Chondrocyte (in vitro differentiated cells): ENCODE data around the gene ZFAND3. TPM values are rescaled to one million over a fixed set of nuclear protein-coding genes. Genes with fewer than 3 reads are reported as not detected.
A peak's percentile ranks its signal among the peaks of the same experiment; 100 is the strongest.

Source experiments
- DNase-seq: peaks from one replicate; pipeline ENCODE4 v3.0.0; 2021; ENCODE audit warnings: mixed read lengths, low spot score
- H3K27ac Mint-ChIP-seq: one replicate; pipeline ENCODE4 v1.8.0; 2021; ENCODE audit warnings: mild to moderate bottlenecking, moderate library complexity, mixed read lengths; ENCODE audit not compliant: unreplicated experiment
- H3K27me3 Mint-ChIP-seq: 2 replicates; pipeline ENCODE4 v1.8.0; 2021; ENCODE audit warnings: low read depth, mixed read lengths
- H3K36me3 Mint-ChIP-seq: 2 replicates; pipeline ENCODE4 v1.8.0; 2021; ENCODE audit warnings: low read depth, mixed read lengths
- H3K4me1 Mint-ChIP-seq: 2 replicates; pipeline ENCODE4 v1.8.0; 2021; ENCODE audit warnings: low read depth, mild to moderate bottlenecking, mixed read lengths
- H3K4me3 Mint-ChIP-seq: one replicate; pipeline ENCODE4 v1.8.0; 2021; ENCODE audit warnings: mild to moderate bottlenecking, moderate library complexity, mixed read lengths; ENCODE audit not compliant: unreplicated experiment
- H3K9me3 Mint-ChIP-seq: 2 replicates; pipeline ENCODE4 v1.8.0; 2021; ENCODE audit warnings: low read depth, mixed read lengths
- total RNA-seq: library from RNA; stranded (reverse); gene quantifications from 3 replicates; pipeline ENCODE4 v1.2.1, GENCODE V29; 2021
- TF ChIP-seq, protein P1 (sequence below): fragments of 200-600 bp; sonication (generic); IDR thresholded peaks from 2 replicates; pipeline ENCODE4 v1.5.0; 2021; ENCODE audit warnings: antibody characterized with exemption, mild to moderate bottlenecking, moderate library complexity

Gene ZFAND3
- total RNA-seq, 1 donor from 2014 or later, result 98.5 TPM

DNA sequence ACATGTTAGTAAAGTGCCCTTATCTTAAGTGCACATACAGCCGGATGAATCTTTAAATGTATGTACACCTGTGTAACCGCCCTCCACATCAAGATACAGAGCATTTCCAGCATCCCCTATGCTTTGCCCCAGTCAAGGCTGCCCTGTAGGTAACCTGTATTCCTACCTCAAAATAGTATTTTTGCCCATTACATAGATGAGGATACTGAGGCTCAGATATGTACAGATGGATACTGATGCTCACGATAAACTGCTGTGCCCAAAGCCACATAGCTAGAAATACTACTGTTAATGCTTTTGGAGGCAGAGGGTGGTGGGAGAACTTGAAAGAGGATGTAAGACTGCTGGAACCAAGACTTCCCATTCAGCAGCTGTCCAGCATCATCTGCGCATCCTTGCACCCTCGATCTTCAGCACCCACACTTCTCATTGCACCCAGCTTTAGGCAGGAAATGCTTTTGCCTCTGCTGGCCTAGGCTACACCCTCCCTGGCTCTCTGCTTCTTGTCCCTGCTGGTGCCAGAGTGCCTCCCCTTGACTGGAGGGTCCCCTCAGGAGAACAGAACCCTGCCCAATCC is 27.0 kb upstream of the ZFAND3 start:
- Mint-ChIP-seq H3K4me1 (peaks cover 33% of the 10 kb centered on the region), H3K27ac (no peak overlapping the region), H3K4me3 (no peak overlapping the region), H3K27me3 (no peaks in the 10 kb centered on the region), H3K9me3 (no peaks in the 10 kb centered on the region), H3K36me3 (no peaks in the 10 kb centered on the region)
- TF ChIP-seq, protein P1, sequence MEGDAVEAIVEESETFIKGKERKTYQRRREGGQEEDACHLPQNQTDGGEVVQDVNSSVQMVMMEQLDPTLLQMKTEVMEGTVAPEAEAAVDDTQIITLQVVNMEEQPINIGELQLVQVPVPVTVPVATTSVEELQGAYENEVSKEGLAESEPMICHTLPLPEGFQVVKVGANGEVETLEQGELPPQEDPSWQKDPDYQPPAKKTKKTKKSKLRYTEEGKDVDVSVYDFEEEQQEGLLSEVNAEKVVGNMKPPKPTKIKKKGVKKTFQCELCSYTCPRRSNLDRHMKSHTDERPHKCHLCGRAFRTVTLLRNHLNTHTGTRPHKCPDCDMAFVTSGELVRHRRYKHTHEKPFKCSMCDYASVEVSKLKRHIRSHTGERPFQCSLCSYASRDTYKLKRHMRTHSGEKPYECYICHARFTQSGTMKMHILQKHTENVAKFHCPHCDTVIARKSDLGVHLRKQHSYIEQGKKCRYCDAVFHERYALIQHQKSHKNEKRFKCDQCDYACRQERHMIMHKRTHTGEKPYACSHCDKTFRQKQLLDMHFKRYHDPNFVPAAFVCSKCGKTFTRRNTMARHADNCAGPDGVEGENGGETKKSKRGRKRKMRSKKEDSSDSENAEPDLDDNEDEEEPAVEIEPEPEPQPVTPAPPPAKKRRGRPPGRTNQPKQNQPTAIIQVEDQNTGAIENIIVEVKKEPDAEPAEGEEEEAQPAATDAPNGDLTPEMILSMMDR, result no peak
- DNase-seq, result no peak

DNA sequence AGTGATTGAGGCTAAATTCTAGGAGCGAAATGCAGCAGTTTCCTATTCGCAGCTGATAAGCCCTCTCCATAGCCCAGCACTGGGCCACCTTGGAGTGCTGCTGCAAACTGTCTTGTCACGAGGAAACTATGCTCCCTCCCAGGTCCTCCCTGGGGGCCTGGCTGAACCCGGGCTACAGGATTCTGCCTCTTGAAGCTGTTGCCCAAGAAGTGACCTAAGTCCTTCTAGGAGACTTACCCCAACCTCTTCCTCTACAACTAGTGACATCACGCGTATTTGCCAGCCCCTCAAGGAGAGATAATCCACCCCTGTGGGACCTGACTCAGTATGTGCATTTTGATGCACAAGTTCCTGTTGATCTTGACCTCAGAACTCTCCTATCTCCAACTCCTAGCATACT is 26.5 kb upstream of the ZFAND3 start:
- DNase-seq, result no peak
- Mint-ChIP-seq H3K27me3 (no peaks in the 10 kb centered on the region), H3K36me3 (no peaks in the 10 kb centered on the region), H3K4me3 (no peak overlapping the region), H3K4me1 (peaks cover 32% of the 10 kb centered on the region), H3K27ac (no peak overlapping the region), H3K9me3 (no peaks in the 10 kb centered on the region)
- TF ChIP-seq, protein P1, result no peak

DNA sequence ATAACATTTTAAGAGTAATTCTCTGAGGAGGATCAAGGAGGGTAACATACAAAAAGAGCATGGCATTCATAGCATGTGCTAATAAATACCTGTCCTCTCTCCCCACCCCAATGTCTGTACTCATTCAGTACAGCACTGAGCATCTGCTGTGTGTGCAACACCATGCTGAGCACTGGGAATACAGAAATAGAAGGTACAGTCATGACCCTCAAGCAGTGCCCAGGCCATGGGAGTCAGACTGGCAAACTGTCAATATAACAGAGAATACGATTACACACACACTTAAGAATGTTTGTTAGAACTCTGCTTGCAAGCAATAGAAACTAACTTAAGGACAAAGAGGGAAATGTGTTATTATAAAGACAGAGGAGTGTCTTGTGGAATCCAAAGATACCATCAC is 24.7 kb upstream of the ZFAND3 start:
- no peaks in the 10 kb centered on the region for H3K36me3 Mint-ChIP-seq
- DNase-seq, result no peak

DNA sequence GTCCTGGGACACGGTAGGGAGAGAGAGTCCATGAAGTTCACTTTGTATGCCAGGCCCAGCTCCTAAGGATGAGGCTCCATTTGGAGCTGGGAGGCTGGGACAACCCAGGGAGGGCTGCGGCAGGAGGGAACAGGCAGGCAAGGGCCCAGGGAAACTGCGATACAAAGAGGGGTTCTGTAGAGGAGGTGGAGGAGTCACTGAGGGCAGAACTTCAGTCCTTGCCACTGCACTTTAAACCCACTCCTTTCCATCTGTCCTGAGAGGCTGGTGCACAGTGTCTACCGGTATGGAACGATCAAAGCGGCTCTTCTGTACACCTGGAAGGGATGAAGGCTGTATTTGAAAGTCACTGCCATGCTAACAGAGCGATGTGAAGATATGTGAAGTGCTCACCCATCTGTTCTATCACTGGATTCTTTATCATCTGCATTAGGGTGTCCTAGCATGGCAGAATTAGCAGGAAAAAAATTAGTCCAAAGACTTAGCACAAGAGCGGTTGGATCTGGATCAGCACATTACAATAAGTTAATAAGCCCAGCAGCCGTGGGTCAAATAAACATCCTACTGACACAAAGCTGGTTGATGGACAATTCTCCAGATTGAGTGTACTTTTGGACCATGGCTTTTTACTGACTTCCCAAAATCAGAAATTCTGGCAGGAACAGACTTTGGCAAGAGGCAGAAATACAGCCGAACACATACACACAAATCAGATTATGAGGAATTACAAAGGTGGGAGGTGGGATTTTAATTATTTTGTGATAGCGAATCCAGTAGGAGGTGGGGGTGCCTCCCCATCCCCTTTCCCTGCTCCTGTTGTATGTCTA is 20.9 kb upstream of the ZFAND3 start:
- no peaks in the 10 kb centered on the region for H3K27me3 Mint-ChIP-seq
- H3K36me3 Mint-ChIP-seq, result no peaks in the 10 kb centered on the region
- H3K4me1 Mint-ChIP-seq, result peaks cover 19% of the 10 kb centered on the region
- TF ChIP-seq, protein P1, result no peak
- no peak overlapping the region for H3K27ac Mint-ChIP-seq
- DNase-seq, result no peak
- no peak overlapping the region for H3K4me3 Mint-ChIP-seq
- H3K9me3 Mint-ChIP-seq, result no peaks in the 10 kb centered on the region

More for the DNA sequence above, 24.7 kb upstream of the ZFAND3 start:
- Mint-ChIP-seq H3K9me3 (no peaks in the 10 kb centered on the region), H3K4me3 (no peak overlapping the region), H3K27me3 (no peaks in the 10 kb centered on the region), H3K27ac (peak overlapping the region; percentile 68), H3K4me1 (peaks cover 30% of the 10 kb centered on the region)
- TF ChIP-seq, protein P1, result no peak

DNA sequence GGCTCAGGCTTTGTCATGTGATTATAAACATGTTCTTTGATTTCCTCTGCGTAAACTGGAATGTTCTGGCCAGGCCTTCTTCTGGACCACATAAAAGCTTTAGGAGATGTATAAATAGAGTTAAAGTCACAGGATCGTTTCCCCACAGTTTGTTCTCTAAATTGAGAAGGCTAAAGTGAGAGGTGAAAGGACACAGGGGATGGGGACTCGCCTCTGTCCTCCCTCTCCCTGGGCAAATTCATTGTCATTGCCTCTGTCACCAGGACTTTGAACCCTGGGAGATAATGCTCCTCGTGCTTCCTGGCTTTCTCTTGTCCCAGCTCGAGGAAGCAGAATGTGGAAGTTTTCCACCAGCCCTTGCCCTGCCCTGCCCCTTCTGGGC is 20.3 kb upstream of the ZFAND3 start:
- H3K9me3 Mint-ChIP-seq, result no peaks in the 10 kb centered on the region
- TF ChIP-seq, protein P1, result no peak
- peaks cover 19% of the 10 kb centered on the region for H3K4me1 Mint-ChIP-seq
- DNase-seq, result no peak
- H3K36me3 Mint-ChIP-seq, result no peaks in the 10 kb centered on the region
- H3K27me3 Mint-ChIP-seq, result no peaks in the 10 kb centered on the region
- H3K27ac Mint-ChIP-seq, result no peak overlapping the region
- no peak overlapping the region for H3K4me3 Mint-ChIP-seq
